Measurements from ENCODE around the gene WASL. TPM values are rescaled to one million over a fixed set of nuclear protein-coding genes. Genes with fewer than 3 reads are reported as not detected.
"Not testable (repeated sequence)": the region's sequence is repeated elsewhere in the genome, so short reads cannot be mapped to it uniquely, and the experiment has no call there.

WASL gene
- total RNA-seq, 1 donor from 2014 or later: 57.0 TPM

DNA sequence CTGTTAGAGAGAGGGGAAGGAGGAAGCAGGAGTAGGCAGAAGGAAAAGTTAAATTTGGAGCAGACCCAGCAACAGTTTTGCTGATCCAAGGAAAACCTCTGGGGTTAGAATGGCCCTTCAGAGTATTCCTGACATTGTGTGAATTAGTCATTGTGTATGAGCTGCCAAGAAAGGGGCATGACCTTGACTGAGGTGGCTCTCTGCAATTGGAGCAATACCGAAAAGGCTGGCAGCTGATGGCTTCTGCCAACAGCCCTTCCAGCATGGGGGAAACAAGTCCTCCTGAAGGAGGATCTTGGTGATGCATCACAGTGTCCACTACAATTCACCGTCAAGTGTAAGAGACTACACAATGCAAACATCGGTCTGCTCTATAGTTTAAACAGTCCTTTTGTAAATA is 20.6 kb upstream of the WASL start:
- DNase-seq (ENCODE audit: low spot score): peak; percentile 68

- DNase-seq (ENCODE audit: low spot score): no peak
These were observed 19.7 kb upstream of the WASL start for GRCh38 chr7:123768493-123768892.

GRCh38 chr7:123763191-123763661 is 14.4 kb upstream of the WASL start:
- DNase-seq (ENCODE audit: low spot score): no peak

- DNase-seq (ENCODE audit: low spot score): no peak
These were observed 12.9 kb upstream of the WASL start for GRCh38 chr7:123761729-123762128.

DNA sequence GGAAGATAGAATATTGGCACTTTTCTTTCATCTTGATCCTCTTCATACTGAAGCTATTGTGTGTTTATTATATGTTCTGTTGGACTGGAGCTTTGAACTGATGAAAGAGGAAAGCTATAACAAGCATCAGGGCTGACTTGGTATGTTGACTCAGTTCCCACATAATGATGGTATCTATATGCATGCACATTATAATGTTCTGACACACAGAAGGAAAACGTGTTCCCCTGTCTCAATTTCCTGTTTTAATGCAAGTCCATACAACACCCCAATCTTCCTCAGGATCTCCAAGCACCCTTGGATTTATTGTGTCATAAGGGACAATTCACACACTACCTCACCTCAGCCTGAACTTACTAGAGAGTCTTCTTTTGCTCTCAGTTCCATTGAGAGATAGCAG is 8.3 kb upstream of the WASL start:
- no peak for DNase-seq (ENCODE audit: low spot score)

GRCh38 chr7:123755338-123755737 is 6.5 kb upstream of the WASL start:
- DNase-seq (ENCODE audit: low spot score): no peak

- no peak for DNase-seq (ENCODE audit: low spot score)
These were observed 5.6 kb upstream of the WASL start for GRCh38 chr7:123754271-123754871.

GRCh38 chr7:123752534-123752933 is 3.7 kb upstream of the WASL start:
- no peak for DNase-seq (ENCODE audit: low spot score)

DNA sequence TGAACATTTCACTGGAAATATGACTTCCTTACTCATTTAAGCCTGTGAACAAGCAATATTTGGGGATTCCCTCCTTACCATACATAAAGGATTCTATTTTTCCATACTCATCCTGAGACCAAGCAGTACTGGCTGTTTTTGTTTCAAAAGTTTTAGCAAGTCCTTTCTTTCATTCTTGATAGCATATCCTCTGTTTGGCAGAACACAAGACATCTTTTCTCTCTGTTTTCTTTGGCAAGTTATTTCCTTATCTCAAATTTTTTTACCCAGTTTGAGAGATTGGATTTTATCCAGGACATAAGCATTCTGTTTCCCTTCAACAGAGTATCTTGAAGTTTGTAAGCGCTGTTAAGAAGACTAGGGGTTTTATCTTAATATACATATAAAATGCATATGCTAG is 3.0 kb upstream of the WASL start:
- no peak for DNase-seq (ENCODE audit: low spot score)

DNA sequence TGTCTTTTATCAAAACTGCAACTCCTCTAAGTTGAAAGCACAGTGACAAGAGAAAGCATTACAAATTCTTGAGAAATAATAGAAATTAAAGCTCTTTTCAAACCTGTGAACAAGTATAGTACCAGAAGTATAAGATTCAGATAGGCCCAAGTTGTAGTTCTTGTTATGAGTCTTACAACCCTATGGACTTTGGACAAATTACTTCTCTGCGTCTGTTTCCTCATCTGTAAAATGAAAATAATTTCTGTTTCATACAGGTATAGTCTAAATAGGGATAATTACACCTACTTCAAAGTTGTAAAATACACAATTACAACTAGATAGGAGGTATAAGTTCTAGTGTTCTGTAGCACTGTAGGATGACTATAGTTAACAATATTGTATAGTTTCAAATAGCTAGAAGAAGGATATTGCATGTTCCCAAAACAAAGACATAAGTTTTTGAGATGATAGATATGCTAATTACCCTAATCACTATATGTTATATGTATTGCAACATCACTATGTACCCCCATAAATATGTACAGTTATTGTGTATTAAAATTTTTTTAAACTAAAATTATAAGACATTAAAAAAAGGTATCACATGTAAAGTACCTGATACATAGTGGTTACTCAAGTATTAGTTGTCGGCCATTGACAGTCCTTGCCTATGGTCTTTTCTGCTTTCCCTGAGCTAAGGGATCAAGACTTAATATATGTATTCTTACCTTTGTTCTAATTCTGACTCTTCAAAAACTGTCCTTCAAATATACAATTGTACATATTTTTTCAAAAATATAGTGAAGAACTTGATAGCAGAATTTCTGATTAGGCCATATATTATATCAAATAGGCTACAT is 1.8 kb upstream of the WASL start:
- DNase-seq (ENCODE audit: low spot score): no peak

- DNase-seq (ENCODE audit: low spot score): no peak
These were observed 694 bp upstream of the WASL start for GRCh38 chr7:123749537-123749857.

- peak; percentile 14 for DNase-seq (ENCODE audit: low spot score)
These were observed 551 bp downstream of the WASL start for GRCh38 chr7:123748171-123748733.

- DNase-seq (ENCODE audit: low spot score): peak; percentile 60
These were observed 1.1 kb downstream of the WASL start for GRCh38 chr7:123747620-123748141.

- no peak for DNase-seq (ENCODE audit: low spot score)
These were observed 1.8 kb downstream of the WASL start for GRCh38 chr7:123746931-123747488.

DNA sequence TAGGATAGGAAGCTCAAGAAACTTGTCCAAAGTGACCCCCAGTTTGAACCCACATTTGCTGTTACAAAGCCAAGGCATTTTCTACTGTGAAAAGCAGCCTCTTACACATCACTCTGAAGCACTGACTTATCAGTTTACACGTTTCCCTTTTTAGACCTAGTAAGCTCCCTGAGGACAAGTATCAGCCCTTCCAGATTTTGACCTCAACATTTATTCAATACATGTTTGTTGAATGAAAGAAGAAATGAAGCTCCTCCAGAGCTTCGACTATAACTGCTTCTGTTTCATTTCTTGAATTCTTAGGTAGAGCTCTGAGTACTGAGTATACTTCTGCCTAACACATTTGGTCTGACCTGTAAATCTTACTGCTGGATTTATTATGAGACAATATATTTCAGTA is 2.7 kb downstream of the WASL start:
- DNase-seq (ENCODE audit: low spot score): no peak

DNA sequence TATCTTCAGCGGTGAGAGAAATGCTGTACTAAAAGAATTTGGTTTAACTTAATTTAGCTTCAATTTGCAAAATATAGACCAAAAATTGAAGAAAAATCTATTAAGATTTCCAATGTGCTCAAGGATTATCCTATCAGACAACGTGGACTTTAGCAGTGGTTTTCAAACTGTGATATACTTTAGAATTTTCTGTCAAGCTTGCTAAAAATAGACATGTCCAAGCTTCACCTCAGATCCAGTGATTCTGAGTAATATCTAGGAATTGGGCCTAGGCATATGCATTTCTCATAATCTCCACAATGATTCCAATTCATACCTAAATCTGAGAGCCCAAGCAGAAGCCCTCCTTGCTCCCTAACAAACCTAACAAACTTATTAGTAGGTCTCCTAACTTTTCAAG is 3.4 kb downstream of the WASL start:
- DNase-seq (ENCODE audit: low spot score): no peak

DNA sequence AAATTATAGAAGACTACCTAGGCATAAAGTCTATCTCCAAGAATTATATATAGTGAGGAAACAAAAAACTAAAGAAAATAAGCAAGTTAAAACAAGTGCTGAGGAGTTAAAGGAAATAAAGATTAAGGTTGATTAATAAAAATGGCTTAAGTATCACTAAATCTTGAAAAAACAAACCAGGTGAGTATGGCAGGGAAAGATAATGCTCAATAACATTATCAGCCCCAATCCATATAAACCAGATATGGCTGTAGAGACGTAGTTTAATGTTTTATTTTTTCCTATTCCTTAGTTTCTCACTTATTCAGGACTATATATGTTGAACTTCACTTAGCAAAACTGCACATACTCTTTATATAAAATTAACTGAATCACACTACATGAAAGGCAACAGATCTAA is 4.4 kb downstream of the WASL start:
- no peak for DNase-seq (ENCODE audit: low spot score)

- no peak for DNase-seq (ENCODE audit: low spot score)
These were observed 6.9 kb downstream of the WASL start for GRCh38 chr7:123741940-123742339.

DNA sequence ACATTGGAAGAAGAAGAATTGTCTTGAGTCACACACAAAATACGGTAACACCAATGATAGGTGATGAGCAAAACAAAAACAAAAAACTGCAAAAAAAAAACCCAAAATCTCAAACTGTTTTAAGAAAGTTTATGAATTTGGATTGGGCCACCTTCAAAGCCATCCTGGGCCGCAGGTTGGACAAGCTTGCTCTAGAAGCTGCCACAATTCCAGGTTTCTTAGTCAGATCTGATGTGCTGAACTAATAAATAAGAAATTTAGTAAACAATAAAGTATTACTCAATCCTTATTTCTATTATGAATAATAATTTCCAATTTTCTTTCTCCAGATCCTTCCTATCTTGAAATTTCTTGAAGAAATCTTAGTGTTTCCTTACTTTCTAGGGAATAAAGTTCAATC is 10.0 kb downstream of the WASL start:
- DNase-seq (ENCODE audit: low spot score): no peak

GRCh38 chr7:123738356-123738755 is 10.4 kb downstream of the WASL start:
- DNase-seq (ENCODE audit: low spot score): peak; percentile 46

DNA sequence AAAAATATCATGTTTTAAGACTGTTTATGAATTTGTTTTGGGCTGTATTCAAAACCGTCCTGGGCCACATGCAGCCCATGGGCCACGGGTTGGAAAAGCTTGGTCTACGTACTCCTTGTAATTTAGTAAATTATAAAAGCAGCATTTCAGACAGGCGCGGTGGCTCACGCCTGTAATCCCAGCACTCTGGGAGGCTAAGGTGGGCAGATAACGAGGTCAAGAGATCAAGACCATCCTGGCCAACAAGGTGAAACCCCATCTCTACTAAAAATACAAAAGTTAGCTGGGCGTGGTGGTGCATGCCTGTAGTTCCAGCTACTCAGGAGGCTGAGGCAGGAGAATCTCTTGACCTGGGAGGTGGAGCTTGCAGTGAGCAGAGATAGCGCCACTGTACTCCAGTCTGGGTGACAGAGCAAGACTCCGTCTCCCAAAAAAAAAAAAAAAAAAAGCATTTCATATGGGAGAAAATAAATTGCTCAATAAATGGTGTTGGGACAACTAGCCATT is 11.6 kb downstream of the WASL start:
- DNase-seq (ENCODE audit: low spot score): not testable (repeated sequence)

DNA sequence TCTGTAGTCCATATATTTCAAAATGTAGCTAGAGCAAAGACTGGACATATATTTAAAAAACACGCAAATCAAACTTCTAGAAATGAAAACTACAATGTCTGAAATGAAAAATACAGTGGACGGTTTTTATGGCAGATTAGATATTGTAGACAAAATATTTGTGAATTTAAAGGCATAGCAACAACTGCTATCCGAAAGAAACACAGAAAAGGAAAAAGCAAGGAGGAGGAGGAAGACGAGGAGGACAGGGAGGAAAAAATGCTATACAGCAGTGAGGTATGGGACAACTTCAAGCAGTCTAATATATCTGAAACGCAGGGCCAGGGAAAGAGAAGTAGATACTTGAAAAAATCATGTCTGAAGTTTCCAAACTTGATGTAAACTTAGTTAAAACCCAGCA is 13.3 kb downstream of the WASL start:
- DNase-seq (ENCODE audit: low spot score): no peak

Measured in mucosa of gallbladder (tissue), 1 donor.